Small intestine (tissue), 4 donors: Measurements from ENCODE around the gene APBB1. TPM values are rescaled to one million over a fixed set of nuclear protein-coding genes. Genes with fewer than 3 reads are reported as not detected.

Source experiments
- polyA plus RNA-seq, 4 donors: library from polyadenylated mRNA; stranded (reverse) in 3 of 4; unstranded in 1 of 4; fragments of 200-250 nt in 3 of 4; fragments of 120-200 nt in 1 of 4; gene quantifications; one replicate each; pipeline versions ENCODE4 v1.2.1 to v1.2.3, GENCODE V29; 2013
- donor health status: healthy with polysubstance abuse.
- donor health status: Bipolar disorder and iron deficiency.
- donor health status: healthy.

APBB1 gene
- polyA plus RNA-seq, 4 donors = 2.5 to 17.8 (median 11.9) TPM

Other genes starting within 250 kb of the APBB1 start
- not detected for gene OR52B2, start 248.8 kb downstream of the APBB1 start, polyA plus RNA-seq
- gene OR52W1, start 219.9 kb downstream of the APBB1 start, polyA plus RNA-seq = under 1 TPM in 1 of 4 donors, not detected in 3; 0.12 TPM
- under 1 TPM in 1 of 4 donors, not detected in 3; 0.66 TPM for gene C11orf42, start 213.5 kb downstream of the APBB1 start, polyA plus RNA-seq
- 100 to 1,000 TPM in 3 of 4 donors, 10 to 100 TPM in 1; 63.4 to 157 (median 121) TPM for gene FHIP1B, start 184.5 kb downstream of the APBB1 start, polyA plus RNA-seq
- under 1 TPM in 2 of 4 donors, not detected in 2; 0.09 to 0.32 TPM for gene CNGA4, start 180.0 kb downstream of the APBB1 start, polyA plus RNA-seq
- under 1 TPM in 2 of 4 donors, not detected in 2; 0.06 TPM for gene CCKBR, start 159.3 kb downstream of the APBB1 start, polyA plus RNA-seq
- gene CAVIN3, start 98.6 kb downstream of the APBB1 start, polyA plus RNA-seq = 10 to 100 TPM in 3 of 4 donors, 1 to 10 TPM in 1; 2.0 to 29.6 (median 12.3) TPM
- 10 to 100 TPM; 22.0 to 41.2 (median 29.3) TPM for gene SMPD1, start 28.6 kb downstream of the APBB1 start, polyA plus RNA-seq
- 1 to 10 TPM in 3 of 4 donors, under 1 TPM in 1; 0.85 to 5.7 (median 3.3) TPM for gene HPX, start 21.9 kb upstream of the APBB1 start, polyA plus RNA-seq
- gene TRIM3, start 54.8 kb upstream of the APBB1 start, polyA plus RNA-seq = 10 to 100 TPM; 11.0 to 96.4 (median 39.3) TPM
- 10 to 100 TPM; 48.5 to 68.8 (median 64.1) TPM for gene ARFIP2, start 62.2 kb upstream of the APBB1 start, polyA plus RNA-seq
- gene TIMM10B, start 62.4 kb upstream of the APBB1 start, polyA plus RNA-seq = 10 to 100 TPM; 15.9 to 47.1 (median 23.9) TPM
- gene DNHD1, start 78.2 kb upstream of the APBB1 start, polyA plus RNA-seq = 10 to 100 TPM in 1 of 4 donors, 1 to 10 TPM in 3; 4.0 to 10.5 (median 9.0) TPM
- gene RRP8, start 184.5 kb upstream of the APBB1 start, polyA plus RNA-seq = 10 to 100 TPM; 15.9 to 28.4 (median 21.2) TPM
- gene ILK, start 184.7 kb upstream of the APBB1 start, polyA plus RNA-seq = 10 to 100 TPM; 73.9 to 99.2 (median 93.1) TPM
- gene TAF10, start 193.1 kb upstream of the APBB1 start, polyA plus RNA-seq = 100 to 1,000 TPM in 2 of 4 donors, 10 to 100 TPM in 2; 62.6 to 133 (median 105) TPM
- 100 to 1,000 TPM in 1 of 4 donors, 10 to 100 TPM in 3; 25.4 to 429 (median 34.7) TPM for gene TPP1, start 200.3 kb upstream of the APBB1 start, polyA plus RNA-seq
- 10 to 100 TPM in 1 of 4 donors, 1 to 10 TPM in 1, under 1 TPM in 2; under 0.01 to 10.7 (median 3.6) TPM for gene DCHS1, start 236.7 kb upstream of the APBB1 start, polyA plus RNA-seq